Vagina (tissue), 2 donors: ENCODE measurements around the gene MYPN.

Experiments
- CTCF ChIP-seq, 3 experiments: fragments of 450-650 bp in 2 of 3; fragments of 200-600 bp in 1 of 3; sonication (generic) in 1 of 3; IDR thresholded peaks; one replicate each; pipeline ENCODE4 v1.5.1; 2017 to 2019; ENCODE audit warnings: antibody characterized with exemption in 3 of 3, mild to moderate bottlenecking in 2 of 3, moderate library complexity in 2 of 3
- POLR2A ChIP-seq, 2 donors: fragments of 450-650 bp; IDR thresholded peaks; one replicate each; pipeline ENCODE4 v1.6.1; 2017; ENCODE audit warnings: antibody characterized with exemption in 2 of 2, mild to moderate bottlenecking in 2 of 2, moderate library complexity in 2 of 2
- POLR2AphosphoS5 ChIP-seq, 2 donors: sonication (generic); formaldehyde crosslinking; IDR thresholded peaks; one replicate each; pipeline ENCODE4 v1.9.0; 2017; ENCODE audit warnings: antibody characterized with exemption in 2 of 2, mild to moderate bottlenecking in 2 of 2, low read depth in 1 of 2; ENCODE audit not compliant: insufficient read depth in 1 of 2

- no peak for TF ChIP-seq POLR2AphosphoS5 (IDR thresholded peaks at IDR 0.05; ENCODE audit: insufficient read depth in 1 of 2, low read depth in 1 of 2)
- TF ChIP-seq CTCF (IDR thresholded peaks at IDR 0.05) = no peak
- no peak for TF ChIP-seq POLR2A (IDR thresholded peaks at IDR 0.05)
Measured at GRCh38 chr10:68105820-68106219, 3.5 kb upstream of the MYPN start.
